PC-9 (cell line): Measurements from ENCODE around the gene SORCS2. TPM values are rescaled to one million over a fixed set of nuclear protein-coding genes. Genes with fewer than 3 reads are reported as not detected.

Source experiments
- BruUV-seq: library from RNA; stranded (reverse); fragments of 400-500 nt; replicated peaks from 2 replicates; lab custom pipeline; 2021; lab: Mats Ljungman, UMichigan
- CTCF ChIA-PET: fragments of 300-600 bp; sonication (Branson Sonifier 250); formaldehyde crosslinking; loops from one replicate; lab custom pipeline; 2022; ENCODE audit warnings: antibody characterized with exemption; lab: Charles Lee
- POLR2A ChIA-PET: fragments of 300-600 bp; sonication (Branson Sonifier 250); formaldehyde crosslinking; loops from one replicate; lab custom pipeline; 2022; ENCODE audit warnings: antibody characterized with exemption; ENCODE audit not compliant: unreplicated experiment; lab: Charles Lee
- DNase-seq, 2 experiments: peaks; one replicate each; pipeline versions ENCODE4 v3.0.0 to v3.0.0-alpha.2; 2015 to 2022; ENCODE audit warnings: mixed read lengths in 1 of 2
- H2AFZ ChIP-seq: fragments of 200-600 bp; sonication (generic); 2 replicates; pipeline ENCODE4 v1.8.1; 2017; ENCODE audit warnings: antibody characterized with exemption
- H3F3A ChIP-seq: fragments of 200-600 bp; sonication (generic); 2 replicates; pipeline ENCODE4 v1.8.1; 2017; ENCODE audit warnings: antibody characterized with exemption, mild to moderate bottlenecking, low read depth; ENCODE audit not compliant: insufficient read depth
- H3K27ac ChIP-seq: fragments of 200-600 bp; sonication (generic); 2 replicates; pipeline ENCODE4 v1.6.1; 2016; ENCODE audit warnings: mixed run types
- H3K27me3 ChIP-seq: fragments of 200-600 bp; sonication (generic); 2 replicates; pipeline ENCODE4 v1.6.1; 2016; ENCODE audit warnings: low read depth, mixed run types; ENCODE audit not compliant: insufficient read depth
- H3K36me3 ChIP-seq: fragments of 200-600 bp; sonication (generic); 2 replicates; pipeline ENCODE4 v1.6.1; 2016; ENCODE audit warnings: low read depth, mixed run types
- H3K4me1 ChIP-seq: fragments of 200-600 bp; sonication (generic); replicated peaks from 2 replicates; pipeline ENCODE4 v1.6.1; 2016; ENCODE audit warnings: mixed run types; ENCODE audit not compliant: insufficient read depth
- H3K4me2 ChIP-seq: fragments of 200-600 bp; sonication (generic); 2 replicates; pipeline ENCODE4 v1.6.1; 2017; ENCODE audit warnings: mixed run types
- H3K4me3 ChIP-seq: fragments of 200-600 bp; sonication (generic); 2 replicates; pipeline ENCODE4 v1.6.1; 2016; ENCODE audit warnings: mixed run types
- H3K79me2 ChIP-seq: fragments of 200-600 bp; sonication (generic); 2 replicates; pipeline ENCODE4 v1.6.1; 2017; ENCODE audit warnings: low read depth, mixed run types
- H3K9me2 ChIP-seq: fragments of 200-600 bp; sonication (generic); 2 replicates; pipeline ENCODE4 v1.8.1; 2017; ENCODE audit warnings: mild to moderate bottlenecking; ENCODE audit not compliant: insufficient read depth
- H3K9me3 ChIP-seq: fragments of 200-600 bp; sonication (generic); 2 replicates; pipeline ENCODE4 v1.8.1; 2016; ENCODE audit warnings: low read depth; ENCODE audit not compliant: insufficient read depth
- H4K20me1 ChIP-seq: fragments of 200-600 bp; sonication (generic); 2 replicates; pipeline ENCODE4 v1.8.1; 2017; ENCODE audit not compliant: insufficient read depth
- CTCF ChIP-seq: fragments of 200-600 bp; sonication (generic); conservative IDR thresholded peaks from 2 replicates; pipeline ENCODE4 v1.6.1; 2017; ENCODE audit warnings: mixed run types, antibody characterized with exemption, mild to moderate bottlenecking, moderate library complexity
- EZH2 ChIP-seq: fragments of 200-600 bp; sonication (generic); IDR thresholded peaks from 2 replicates; pipeline ENCODE4 v1.8.0; 2017; ENCODE audit warnings: antibody characterized with exemption, low read depth
- intact Hi-C: fragments of 100-400 bp; cut with micrococcal nuclease; formaldehyde crosslinking; loops from one replicate; pipeline ENCODE4 v1.10.0; 2022; ENCODE audit not compliant: unreplicated experiment
- total RNA-seq: library from RNA; stranded (reverse); gene quantifications from 2 replicates; pipeline ENCODE4 v1.2.3, GENCODE V29; 2021

SORCS2 gene
- total RNA-seq, 1 experiment from 2014 or later, result 25.8 TPM

GRCh38 chr4:7739918-7740865 is 547.9 kb downstream of the SORCS2 start:
- H3K4me2 ChIP-seq, result no peak overlapping the region

GRCh38 chr4:7740866-7741525 is 548.7 kb downstream of the SORCS2 start:
- TF ChIP-seq EZH2 (no peak), CTCF (no peak)
- Histone ChIP-seq H3K4me2 (no peak overlapping the region), H3F3A (no peaks in the 10 kb centered on the region), H3K27me3 (no peaks in the 10 kb centered on the region), H3K4me3 (no peak overlapping the region), H3K27ac (no peak overlapping the region), H3K79me2 (no peaks in the 10 kb centered on the region), H4K20me1 (no peaks in the 10 kb centered on the region), H2AFZ (no peak overlapping the region), H3K9me2 (no peaks in the 10 kb centered on the region), H3K36me3 (no peaks in the 10 kb centered on the region), H3K4me1 (no peaks in the 10 kb centered on the region), H3K9me3 (no peaks in the 10 kb centered on the region)
- CTCF ChIA-PET, result interaction anchor here (0.6 kb wide), 1 partner anchor 61 kb away, joined by 3 read pairs; no protein-coding TSS in a partner anchor
- intact Hi-C loops, result no loop called here
- BruUV-seq, result no TSS peak
- no peak for DNase-seq
- POLR2A ChIA-PET, result no interaction called here

More at GRCh38 chr4:7739918-7740865, 547.9 kb downstream of the SORCS2 start:
- ChIA-PET POLR2A (no interaction called here), CTCF (interaction anchor here (0.6 kb wide), 1 partner anchor 62 kb away, joined by 3 read pairs; no protein-coding TSS in a partner anchor)
- intact Hi-C loops, result no loop called here
- H2AFZ ChIP-seq, result no peak overlapping the region
- H3K27me3 ChIP-seq, result no peaks in the 10 kb centered on the region
- no peak for TF ChIP-seq CTCF
- TF ChIP-seq EZH2, result no peak
- H3K4me3 ChIP-seq, result no peak overlapping the region
- H3K4me1 ChIP-seq, result no peaks in the 10 kb centered on the region
- BruUV-seq, result no TSS peak
- H3K9me3 ChIP-seq, result no peaks in the 10 kb centered on the region
- H3K36me3 ChIP-seq, result no peaks in the 10 kb centered on the region
- no peaks in the 10 kb centered on the region for H3K9me2 ChIP-seq
- H3K79me2 ChIP-seq, result no peaks in the 10 kb centered on the region
- H4K20me1 ChIP-seq, result no peaks in the 10 kb centered on the region
- H3K27ac ChIP-seq, result no peak overlapping the region
- no peak for DNase-seq
- H3F3A ChIP-seq, result no peaks in the 10 kb centered on the region

GRCh38 chr4:7741946-7742806 is 549.8 kb downstream of the SORCS2 start:
- Histone ChIP-seq H3K4me2 (no peak overlapping the region), H4K20me1 (no peaks in the 10 kb centered on the region), H3K27me3 (no peaks in the 10 kb centered on the region), H3K36me3 (no peaks in the 10 kb centered on the region), H3F3A (no peaks in the 10 kb centered on the region), H3K27ac (no peak overlapping the region), H3K4me1 (no peaks in the 10 kb centered on the region), H3K9me3 (no peaks in the 10 kb centered on the region), H3K79me2 (no peaks in the 10 kb centered on the region), H3K9me2 (no peaks in the 10 kb centered on the region), H3K4me3 (no peak overlapping the region), H2AFZ (no peak overlapping the region)
- CTCF ChIA-PET, result no interaction called here
- intact Hi-C loops, result no loop called here
- POLR2A ChIA-PET, result no interaction called here
- TF ChIP-seq CTCF (no peak), EZH2 (no peak)
- BruUV-seq, result no TSS peak
- no peak for DNase-seq
